Neural crest cell (in vitro differentiated cells): ENCODE data around the gene CEBPE. TPM values are rescaled to one million over a fixed set of nuclear protein-coding genes. Genes with fewer than 3 reads are reported as not detected.

Experiments used
- DNase-seq: peaks from one replicate; pipeline ENCODE4 v3.0.0; 2021; ENCODE audit warnings: low read depth, mixed read lengths, low spot score
- H3K27ac Mint-ChIP-seq: one replicate; pipeline ENCODE4 v1.8.0; 2021; ENCODE audit warnings: mild to moderate bottlenecking, mixed read lengths; ENCODE audit not compliant: unreplicated experiment
- H3K27me3 Mint-ChIP-seq: 2 replicates; pipeline ENCODE4 v1.8.0; 2021; ENCODE audit warnings: low read depth, mild to moderate bottlenecking, mixed read lengths
- H3K36me3 Mint-ChIP-seq: 2 replicates; pipeline ENCODE4 v1.8.0; 2021; ENCODE audit warnings: low read depth, mild to moderate bottlenecking, mixed read lengths
- H3K4me1 Mint-ChIP-seq: 2 replicates; pipeline ENCODE4 v1.8.0; 2021; ENCODE audit warnings: mixed read lengths
- H3K4me3 Mint-ChIP-seq: one replicate; pipeline ENCODE4 v1.8.0; 2021; ENCODE audit warnings: mild to moderate bottlenecking, mixed read lengths
- H3K9me3 Mint-ChIP-seq: 2 replicates; pipeline ENCODE4 v1.8.0; 2021; ENCODE audit warnings: mixed read lengths
- CTCF ChIP-seq: fragments of 200-600 bp; sonication (generic); conservative IDR thresholded peaks from 2 replicates; pipeline ENCODE4 v1.5.0; 2021; ENCODE audit warnings: antibody characterized with exemption, mild to moderate bottlenecking
- total RNA-seq: library from RNA; stranded (reverse); gene quantifications from 2 replicates; pipeline ENCODE4 v1.2.1, GENCODE V29; 2021

CEBPE gene
- total RNA-seq, 1 donor from 2014 or later = not detected

DNA sequence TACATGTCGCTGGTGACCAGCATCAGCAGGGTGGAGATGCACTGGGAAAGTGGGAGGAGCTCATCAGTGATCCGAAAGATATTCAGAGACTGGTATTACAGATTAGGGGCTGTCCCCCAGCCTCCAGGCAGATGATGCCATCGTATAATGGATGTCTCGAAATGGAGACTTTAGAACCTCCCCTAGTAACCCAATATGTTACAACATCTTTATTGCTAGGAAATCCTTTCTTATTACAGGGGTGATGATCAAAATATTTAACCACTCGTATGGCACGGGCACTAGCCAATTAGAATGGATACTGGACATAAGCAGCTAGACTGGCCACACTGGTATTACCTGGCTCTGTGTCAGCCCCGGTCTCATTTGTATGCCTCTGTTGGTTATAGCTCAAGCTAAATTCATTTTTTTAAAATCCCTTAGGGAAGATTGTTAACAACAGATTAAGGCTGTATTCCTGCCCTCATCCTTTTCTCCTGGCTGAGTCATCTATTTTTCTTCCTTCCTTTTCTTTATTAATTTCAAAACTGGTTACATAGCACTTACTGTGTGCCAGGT, 10.8 kb upstream of the CEBPE start:
- no peaks in the 10 kb centered on the region for H3K9me3 Mint-ChIP-seq
- peaks cover 4% of the 10 kb centered on the region for H3K4me1 Mint-ChIP-seq
- no peak for DNase-seq
- H3K4me3 Mint-ChIP-seq = no peak overlapping the region
- TF ChIP-seq CTCF = no peak
- H3K27ac Mint-ChIP-seq = no peak overlapping the region
- H3K27me3 Mint-ChIP-seq = peaks cover 2% of the 10 kb centered on the region
- no peaks in the 10 kb centered on the region for H3K36me3 Mint-ChIP-seq

DNA sequence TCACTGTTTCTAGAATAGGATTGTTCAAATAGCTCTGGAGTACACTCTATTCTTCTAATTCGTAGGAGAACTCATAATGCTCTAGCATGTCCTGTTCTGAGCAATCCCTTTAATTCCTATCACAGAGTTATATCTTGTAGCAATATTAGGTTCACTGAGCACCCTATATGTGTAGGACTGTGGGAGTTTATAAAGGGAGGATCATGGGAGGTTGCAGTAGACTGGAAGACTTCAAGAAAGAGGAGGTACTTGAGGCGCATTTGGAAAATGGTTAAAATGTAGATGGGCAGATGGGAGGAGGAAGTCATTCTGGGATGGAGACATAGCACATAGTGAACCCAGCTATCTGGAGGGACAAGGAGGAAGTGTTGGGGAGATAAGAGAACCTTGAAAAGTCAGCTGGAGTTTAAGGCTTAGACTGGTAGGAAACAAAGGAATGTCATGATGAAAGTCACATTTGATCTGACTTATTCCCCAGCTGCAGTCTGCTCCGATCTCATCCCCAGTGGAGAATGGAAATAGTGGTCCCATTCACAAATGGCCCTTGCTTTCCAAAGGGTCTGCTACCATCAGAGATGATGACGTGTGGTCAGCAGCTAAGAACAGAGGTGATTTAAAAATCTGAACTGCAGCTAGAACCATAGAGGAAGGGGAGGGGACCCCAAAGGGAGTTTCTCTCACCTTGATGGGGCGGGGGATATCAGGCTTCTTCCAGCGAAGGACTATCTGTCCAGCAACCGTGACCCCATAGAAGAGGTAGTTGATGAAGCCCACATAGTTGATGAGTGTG, 10.1 kb upstream of the CEBPE start:
- H3K4me1 Mint-ChIP-seq = peaks cover 4% of the 10 kb centered on the region
- H3K9me3 Mint-ChIP-seq = no peaks in the 10 kb centered on the region
- TF ChIP-seq CTCF = no peak
- H3K36me3 Mint-ChIP-seq = no peaks in the 10 kb centered on the region
- no peak overlapping the region for H3K4me3 Mint-ChIP-seq
- no peak overlapping the region for H3K27ac Mint-ChIP-seq
- peaks cover 2% of the 10 kb centered on the region for H3K27me3 Mint-ChIP-seq
- no peak for DNase-seq

DNA sequence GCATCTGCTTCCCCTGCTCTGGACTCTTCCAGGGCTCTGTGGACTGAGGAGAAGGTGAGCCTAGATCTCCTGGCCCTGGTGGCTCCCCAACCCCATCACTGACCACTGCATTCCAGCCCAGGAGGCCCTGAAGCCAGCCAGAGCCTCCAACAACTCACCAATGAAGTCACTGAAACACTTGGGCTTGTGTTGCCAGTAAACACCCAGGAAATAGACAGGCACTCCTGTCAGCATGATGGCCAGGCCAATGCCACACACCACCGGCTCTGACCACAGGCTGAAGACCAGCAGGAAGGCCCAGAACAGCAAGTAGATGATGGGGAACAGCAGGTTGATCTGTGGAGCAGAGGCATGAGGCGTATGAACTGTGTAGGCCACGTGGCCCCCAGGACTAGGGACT, 8.8 kb upstream of the CEBPE start:
- H3K4me3 Mint-ChIP-seq = no peak overlapping the region
- no peak for DNase-seq
- no peaks in the 10 kb centered on the region for H3K9me3 Mint-ChIP-seq
- no peak overlapping the region for H3K27ac Mint-ChIP-seq
- no peaks in the 10 kb centered on the region for H3K36me3 Mint-ChIP-seq
- H3K4me1 Mint-ChIP-seq = peaks cover 4% of the 10 kb centered on the region
- no peak for TF ChIP-seq CTCF
- H3K27me3 Mint-ChIP-seq = peaks cover 2% of the 10 kb centered on the region

DNA sequence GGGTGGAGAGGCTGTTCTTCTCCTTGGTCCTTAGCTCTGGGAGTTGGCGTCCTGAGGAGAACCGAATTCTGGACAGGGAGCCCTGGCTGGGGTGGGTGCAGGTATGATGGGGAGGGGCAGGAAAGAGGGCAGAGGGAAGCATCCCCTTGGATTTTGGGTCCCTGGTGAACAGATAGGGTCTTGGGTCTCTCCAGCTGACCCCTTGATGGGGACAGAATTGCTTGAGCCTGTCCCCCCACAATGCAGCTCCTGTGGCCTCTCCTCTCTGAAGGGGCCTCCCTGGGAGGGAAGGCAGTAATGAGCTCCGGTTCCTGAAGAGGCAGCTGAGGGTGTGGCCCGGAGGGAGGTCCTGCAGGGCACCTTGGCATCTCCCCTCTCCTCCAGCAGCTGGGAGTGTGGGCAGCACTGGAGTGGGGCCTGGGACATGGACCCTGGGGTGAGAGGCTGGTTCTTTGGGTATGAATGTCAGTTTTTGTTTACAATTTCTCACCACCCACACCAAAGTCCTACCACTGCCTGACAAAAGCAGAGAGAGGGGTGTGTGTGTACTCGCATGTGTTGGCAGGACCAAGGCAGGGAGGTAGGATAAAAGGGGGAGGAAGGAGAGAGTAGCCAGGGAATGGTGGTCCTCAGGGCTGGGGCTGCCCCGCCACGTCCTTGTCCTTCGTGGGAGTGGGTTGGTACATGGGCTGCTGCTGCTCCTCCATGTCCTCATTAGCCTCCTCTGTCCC, 7.7 kb upstream of the CEBPE start:
- Mint-ChIP-seq H3K27ac (no peak overlapping the region), H3K4me3 (no peak overlapping the region), H3K9me3 (no peaks in the 10 kb centered on the region), H3K27me3 (peaks cover 2% of the 10 kb centered on the region), H3K4me1 (peaks cover 4% of the 10 kb centered on the region), H3K36me3 (no peaks in the 10 kb centered on the region)
- no peak for TF ChIP-seq CTCF
- DNase-seq = no peak

DNA sequence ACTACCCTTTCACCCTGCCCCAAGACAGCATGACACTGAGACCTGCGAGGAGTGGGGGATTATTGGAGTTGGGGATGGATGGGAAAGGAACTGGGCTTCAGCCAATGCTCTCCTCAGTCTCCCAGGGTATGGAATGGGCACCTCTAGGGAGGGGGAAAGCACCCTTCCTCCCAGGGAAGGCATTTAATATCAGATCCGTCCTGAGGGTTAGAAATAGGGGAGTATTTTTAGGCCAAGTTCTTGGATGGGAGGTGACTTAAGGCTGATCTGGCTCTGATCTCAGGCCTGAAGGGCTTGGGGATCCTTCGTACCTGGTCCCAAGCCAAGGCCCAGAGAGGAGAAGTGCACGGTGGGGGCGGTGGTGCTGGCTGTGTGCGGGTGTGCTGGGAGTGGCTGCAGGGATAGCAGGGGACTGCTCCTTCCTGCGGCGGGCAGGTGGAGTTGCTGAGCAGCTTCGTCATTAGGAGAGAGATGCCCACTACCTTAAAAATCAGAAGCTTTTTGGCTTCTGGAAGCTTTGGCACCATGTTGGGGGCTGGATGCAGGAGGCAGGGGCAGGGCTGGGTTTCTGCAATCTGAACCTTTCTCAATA, 7.0 kb upstream of the CEBPE start:
- no peaks in the 10 kb centered on the region for H3K9me3 Mint-ChIP-seq
- no peak overlapping the region for H3K27ac Mint-ChIP-seq
- H3K4me3 Mint-ChIP-seq = no peak overlapping the region
- TF ChIP-seq CTCF = no peak
- H3K4me1 Mint-ChIP-seq = peaks cover 8% of the 10 kb centered on the region
- no peaks in the 10 kb centered on the region for H3K36me3 Mint-ChIP-seq
- H3K27me3 Mint-ChIP-seq = peaks cover 6% of the 10 kb centered on the region
- no peak for DNase-seq
